Neutrophil (primary cell): Measurements from ENCODE around the gene COQ2.
"Not testable (repeated sequence)": the region's sequence is repeated elsewhere in the genome, so short reads cannot be mapped to it uniquely, and the experiment has no call there.

Experiments used
- H3K27ac ChIP-seq: fragments of 200-600 bp; sonication (generic); 2 replicates; pipeline ENCODE4 v1.5.1; 2016; ENCODE audit warnings: mild to moderate bottlenecking, moderate library complexity
- H3K27me3 ChIP-seq: fragments of 200-600 bp; sonication (generic); 2 replicates; pipeline ENCODE4 v1.6.0; 2016; ENCODE audit warnings: mild to moderate bottlenecking
- H3K36me3 ChIP-seq: fragments of 200-600 bp; sonication (generic); 2 replicates; pipeline ENCODE4 v1.5.1; 2017
- H3K4me1 ChIP-seq, 2 experiments: fragments of 200-600 bp in 1 of 2; sonication (generic) in 1 of 2; 1 replicate in 1 of 2; 2 replicates in 1 of 2; pipeline versions ENCODE4 v1.5.1 to v1.6.1; 2013 to 2016; ENCODE audit warnings: low read depth in 1 of 2, low read length in 1 of 2, mild to moderate bottlenecking in 1 of 2, moderate library complexity in 1 of 2; ENCODE audit not compliant: control insufficient read depth in 1 of 2, insufficient read depth in 1 of 2
- H3K4me3 ChIP-seq, 2 experiments: fragments of 200-600 bp in 1 of 2; sonication (generic) in 1 of 2; 1 replicate in 1 of 2; 2 replicates in 1 of 2; pipeline ENCODE4 v1.5.1; 2013 to 2016; ENCODE audit warnings: low read depth in 1 of 2, low read length in 1 of 2, mild to moderate bottlenecking in 1 of 2, moderate library complexity in 1 of 2
- H3K9me3 ChIP-seq: fragments of 200-600 bp; sonication (generic); 2 replicates; pipeline ENCODE4 v1.5.1; 2016
- CTCF ChIP-seq: fragments of 200-600 bp; sonication (generic); IDR thresholded peaks from 2 replicates; pipeline ENCODE4 v1.5.1; 2016; ENCODE audit warnings: antibody characterized with exemption

Gene COQ2

GRCh38 chr4:83234902-83235644 lies 49.5 kb downstream of the COQ2 start:
- Histone ChIP-seq H3K4me1 (peaks cover 53% of the 10 kb centered on the region in 2 experiments), H3K4me3 (no peak overlapping the region), H3K9me3 (no peaks in the 10 kb centered on the region), H3K27ac (peak overlapping the region; percentile 15), H3K36me3 (no peaks in the 10 kb centered on the region), H3K27me3 (no peaks in the 10 kb centered on the region)
- TF ChIP-seq CTCF: no peak

GRCh38 chr4:83234387-83234786 lies 50.2 kb downstream of the COQ2 start:
- peaks cover 49 to 50% of the 10 kb centered on the region in 2 experiments for H3K4me1 ChIP-seq
- H3K36me3 ChIP-seq, H3K4me3 ChIP-seq, H3K27ac ChIP-seq, H3K9me3 ChIP-seq, H3K27me3 ChIP-seq: not testable (repeated sequence)

GRCh38 chr4:83232082-83232481 lies 52.5 kb downstream of the COQ2 start:
- peak overlapping the region; percentile 32 to 37 for H3K4me3 ChIP-seq
- peaks cover 49 to 50% of the 10 kb centered on the region in 2 experiments for H3K4me1 ChIP-seq
- H3K9me3 ChIP-seq: no peaks in the 10 kb centered on the region
- TF ChIP-seq CTCF: no peak
- peak overlapping the region; percentile 74 for H3K27ac ChIP-seq
- H3K27me3 ChIP-seq: no peaks in the 10 kb centered on the region
- H3K36me3 ChIP-seq: no peaks in the 10 kb centered on the region

GRCh38 chr4:83231620-83232076 lies 53.0 kb downstream of the COQ2 start:
- H3K27me3 ChIP-seq: no peaks in the 10 kb centered on the region
- TF ChIP-seq CTCF: no peak
- H3K4me1 ChIP-seq: peaks cover 49 to 50% of the 10 kb centered on the region in 2 experiments
- H3K27ac ChIP-seq: peak overlapping the region; percentile 74
- H3K4me3 ChIP-seq: peak overlapping the region; percentile 32 to 37
- no peaks in the 10 kb centered on the region for H3K36me3 ChIP-seq
- H3K9me3 ChIP-seq: no peaks in the 10 kb centered on the region

GRCh38 chr4:83230928-83231327 lies 53.7 kb downstream of the COQ2 start:
- peak overlapping the region; percentile 74 for H3K27ac ChIP-seq
- H3K27me3 ChIP-seq: no peaks in the 10 kb centered on the region
- H3K9me3 ChIP-seq: no peaks in the 10 kb centered on the region

More at GRCh38 chr4:83230928-83231327, 53.7 kb downstream of the COQ2 start:
- H3K36me3 ChIP-seq: no peaks in the 10 kb centered on the region
- TF ChIP-seq CTCF: no peak
- H3K4me1 ChIP-seq: peaks cover 47 to 50% of the 10 kb centered on the region in 2 experiments
- peak overlapping the region; percentile 32 to 37 for H3K4me3 ChIP-seq
